ENCODE data around the gene TGM1.
"Not testable (repeated sequence)": the region's sequence is repeated elsewhere in the genome, so short reads cannot be mapped to it uniquely, and the experiment has no call there.

Gene TGM1

GRCh38 chr14:24232121-24232644 lies 30.8 kb downstream of the TGM1 start, which contains the start of gene NEDD8:
NEDD8 (minus strand) TSS chr14:24232367; CDS start chr14:24232267, 100 bp downstream.
- DNase-seq, result peak; percentile 88

DNA sequence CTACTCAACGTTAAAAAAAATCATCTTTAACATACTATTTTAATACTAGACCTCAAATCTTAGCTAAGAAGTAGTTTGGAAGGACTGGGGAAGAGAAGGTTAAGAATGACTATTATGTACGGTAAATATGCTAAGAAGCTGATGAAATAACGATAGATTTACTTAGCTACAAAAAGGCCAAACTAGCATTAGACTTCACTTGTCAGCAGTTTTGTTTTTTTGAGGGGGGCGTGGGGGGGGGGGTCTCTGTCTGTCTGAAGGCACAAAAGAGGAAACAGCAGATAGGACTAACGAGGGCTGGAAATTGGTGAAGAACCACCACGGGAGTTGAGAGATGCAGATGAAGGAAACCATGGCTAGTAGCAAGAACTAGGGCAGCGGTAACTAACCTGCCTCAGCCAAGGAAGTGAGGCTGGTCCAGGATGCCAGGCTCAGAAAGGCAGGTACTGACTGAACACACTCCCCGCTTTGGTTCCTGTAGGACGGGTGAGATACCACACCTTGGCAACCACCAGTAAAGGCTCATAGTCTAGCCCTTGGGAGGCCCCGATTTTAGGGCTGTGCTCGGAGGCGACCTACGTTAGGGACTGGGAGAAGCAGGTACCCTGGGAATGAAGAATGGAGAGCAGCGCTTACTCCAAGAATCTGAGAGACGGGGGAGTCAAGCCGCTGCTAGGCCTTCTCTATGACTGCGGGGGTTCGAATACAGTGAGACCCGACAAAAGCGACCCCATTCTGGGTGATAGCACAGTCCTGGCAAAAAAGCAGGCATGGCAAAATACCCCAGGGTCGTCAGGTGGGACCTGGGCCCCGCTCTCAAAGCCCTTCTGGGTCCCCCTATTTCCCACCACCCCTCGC lies 31.5 kb downstream of the TGM1 start:
- DNase-seq, result no peak

DNA sequence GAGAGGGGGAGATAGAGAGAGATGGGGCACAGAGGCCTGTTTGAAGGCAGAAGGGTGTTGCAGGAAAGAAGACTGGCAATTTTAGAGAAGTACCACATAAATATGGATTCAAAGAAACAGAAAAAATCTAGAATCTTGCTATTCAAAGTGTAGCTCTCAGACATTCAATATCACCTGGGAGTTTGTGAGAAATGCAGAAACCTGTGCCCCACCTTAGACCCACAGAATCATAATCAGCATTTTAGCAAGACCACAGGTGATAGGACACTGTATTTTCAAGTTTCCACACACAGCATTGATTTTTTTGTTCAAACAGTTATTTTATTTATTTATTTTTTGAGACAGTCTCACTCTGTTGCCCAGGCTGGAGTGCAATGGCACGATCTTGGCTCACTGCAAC lies 34.1 kb downstream of the TGM1 start:
- DNase-seq, result no peak

DNA sequence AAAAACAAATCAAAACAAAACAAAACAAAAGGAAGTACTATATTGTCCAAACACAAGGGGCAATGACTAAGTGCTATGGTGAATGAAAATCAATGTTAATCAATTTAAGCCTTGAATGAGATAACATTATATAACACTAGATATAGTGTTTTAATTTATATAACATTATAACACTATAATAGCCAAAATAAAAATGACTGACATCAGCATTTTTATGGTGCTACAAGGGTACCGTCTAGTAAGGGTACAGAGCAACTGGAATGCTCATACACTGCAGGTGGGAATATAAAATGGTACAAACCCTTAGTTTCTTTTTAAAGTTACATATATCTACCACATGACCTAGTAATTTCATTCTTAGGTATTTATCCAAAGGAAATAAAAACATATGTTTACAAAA lies 36.5 kb downstream of the TGM1 start:
- DNase-seq, result no peak

GRCh38 chr14:24224618-24225071 lies 38.3 kb downstream of the TGM1 start:
- DNase-seq, result no peak

DNA sequence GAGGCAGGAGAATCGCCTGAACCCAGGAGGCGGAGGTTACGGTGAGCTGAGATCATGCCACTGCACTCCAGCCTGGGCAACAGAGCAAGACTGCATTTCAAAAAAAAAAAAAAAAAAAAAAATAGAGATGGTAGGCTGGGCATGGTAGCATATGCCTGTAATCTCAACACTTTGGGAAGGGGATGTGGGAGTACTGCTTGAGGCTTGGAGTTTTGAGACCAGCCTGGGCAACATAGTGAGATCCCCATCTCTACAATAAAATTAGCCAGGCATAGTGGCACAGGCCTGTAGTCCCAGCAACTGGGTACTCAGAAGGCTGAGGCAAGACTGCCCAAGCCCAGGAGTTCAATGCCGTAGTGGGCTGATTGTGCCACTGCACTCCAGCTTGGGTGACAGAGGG lies 40.0 kb downstream of the TGM1 start:
- not testable (repeated sequence) for DNase-seq

GRCh38 chr14:24219521-24219920 lies 43.5 kb downstream of the TGM1 start:
- no peak for DNase-seq

GRCh38 chr14:24219080-24219479 lies 43.9 kb downstream of the TGM1 start:
- no peak for DNase-seq

DNA sequence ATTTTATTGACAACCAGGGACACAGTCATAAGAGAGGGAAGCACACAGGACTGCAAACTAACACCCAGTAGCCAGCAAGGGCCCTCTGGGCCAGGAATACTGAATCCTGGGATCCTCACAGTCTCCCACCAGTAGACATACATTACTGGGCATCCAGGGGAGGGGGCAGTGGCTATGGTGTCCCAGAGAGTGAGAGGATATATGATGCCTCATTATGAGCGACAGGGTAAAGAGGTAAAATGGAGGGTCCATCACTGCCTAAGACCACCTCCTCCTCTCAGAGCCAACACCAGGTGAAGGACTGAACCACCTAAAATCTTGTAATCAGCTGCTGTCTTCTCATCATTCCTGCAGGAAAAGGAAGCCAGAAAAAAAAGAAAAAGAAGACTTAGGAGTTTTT lies 46.1 kb downstream of the TGM1 start:
- DNase-seq, result not testable (repeated sequence)

- DNase-seq, result no peak
Measured at GRCh38 chr14:24216345-24216699, 46.7 kb downstream of the TGM1 start.

DNA sequence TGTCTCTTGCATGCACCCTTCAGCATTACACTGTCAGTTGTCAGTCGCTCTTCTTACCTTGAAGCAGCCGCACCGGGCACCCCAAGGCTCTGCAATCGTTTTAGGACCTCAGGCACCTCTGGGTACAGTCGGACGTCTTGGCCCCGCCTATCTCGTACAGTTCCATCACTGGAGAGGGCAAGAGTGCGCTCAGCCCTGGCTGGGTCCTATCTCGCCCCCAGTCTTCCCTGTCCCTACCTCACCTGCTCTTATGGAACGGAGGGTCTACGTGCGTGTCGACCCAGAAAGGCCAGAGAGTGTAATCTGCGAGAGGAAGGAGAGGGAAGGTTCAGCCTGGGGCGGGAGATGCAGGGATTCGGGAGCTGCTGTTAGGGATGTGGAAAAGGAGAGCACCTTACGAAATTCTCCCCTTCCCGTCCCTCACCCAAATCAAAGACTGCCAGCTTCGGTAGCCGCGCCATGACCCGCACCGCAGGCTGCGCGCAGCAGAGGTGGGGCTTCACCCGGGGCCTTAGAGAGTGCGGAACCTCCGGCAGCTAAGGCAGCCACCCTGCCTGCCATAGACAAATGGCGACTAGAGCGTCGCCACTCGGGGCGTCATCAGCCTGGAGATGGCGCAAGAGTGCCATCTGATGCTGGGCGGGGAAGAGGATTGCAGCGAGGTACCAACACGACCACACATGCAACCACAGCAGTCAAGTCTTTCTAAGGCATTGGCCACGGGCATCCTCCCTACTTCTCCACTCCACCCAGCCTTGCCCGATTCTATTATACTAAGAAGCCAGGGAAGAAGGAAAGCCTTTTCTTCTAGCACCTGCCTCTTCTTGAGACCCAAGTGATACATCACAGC lies 47.3 kb downstream of the TGM1 start, which contains the start of gene MDP1:
MDP1 (minus strand) TSS at position 572 of the 850 bp plus-strand sequence; CDS start at position 461, 111 bp downstream.
- DNase-seq, result peak; percentile 90

DNA sequence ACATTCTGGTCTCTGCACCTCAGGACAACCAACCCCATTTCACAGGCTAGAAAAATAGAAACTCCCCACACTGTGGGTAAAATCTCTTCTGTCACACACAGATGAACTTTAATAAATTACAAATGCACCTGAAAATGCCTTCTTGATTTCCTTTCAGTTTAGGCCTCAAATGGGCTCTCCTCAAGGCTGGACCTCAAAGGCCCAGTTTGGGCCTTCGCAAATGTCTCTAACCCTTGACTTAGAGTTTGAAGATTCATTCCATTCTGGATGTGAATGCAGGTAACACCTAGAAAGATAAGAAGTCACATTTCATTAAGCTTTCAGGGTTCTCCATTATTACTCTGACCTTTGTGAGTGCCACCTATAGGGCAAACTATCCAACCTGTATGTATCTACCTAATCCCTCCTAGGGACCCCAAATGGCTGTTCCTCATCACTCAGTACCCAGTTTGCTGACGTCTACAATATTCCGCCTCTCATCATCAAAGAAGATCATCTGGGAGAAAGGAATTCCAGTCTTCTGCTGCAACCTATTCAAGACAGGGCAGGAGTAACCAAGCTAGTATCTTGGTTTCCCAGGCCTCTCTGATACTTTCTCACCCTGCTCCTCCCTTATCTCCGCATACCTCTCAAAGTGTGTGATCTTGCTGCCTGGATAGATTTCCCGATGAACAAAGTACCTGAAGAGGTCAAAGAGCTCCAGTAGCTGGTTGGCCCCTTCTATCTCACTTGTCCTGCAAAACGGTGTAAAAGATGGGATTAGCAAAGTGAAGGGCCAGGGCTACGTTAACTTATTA lies 48.9 kb downstream of the TGM1 start:
- DNase-seq, result no peak

DNA sequence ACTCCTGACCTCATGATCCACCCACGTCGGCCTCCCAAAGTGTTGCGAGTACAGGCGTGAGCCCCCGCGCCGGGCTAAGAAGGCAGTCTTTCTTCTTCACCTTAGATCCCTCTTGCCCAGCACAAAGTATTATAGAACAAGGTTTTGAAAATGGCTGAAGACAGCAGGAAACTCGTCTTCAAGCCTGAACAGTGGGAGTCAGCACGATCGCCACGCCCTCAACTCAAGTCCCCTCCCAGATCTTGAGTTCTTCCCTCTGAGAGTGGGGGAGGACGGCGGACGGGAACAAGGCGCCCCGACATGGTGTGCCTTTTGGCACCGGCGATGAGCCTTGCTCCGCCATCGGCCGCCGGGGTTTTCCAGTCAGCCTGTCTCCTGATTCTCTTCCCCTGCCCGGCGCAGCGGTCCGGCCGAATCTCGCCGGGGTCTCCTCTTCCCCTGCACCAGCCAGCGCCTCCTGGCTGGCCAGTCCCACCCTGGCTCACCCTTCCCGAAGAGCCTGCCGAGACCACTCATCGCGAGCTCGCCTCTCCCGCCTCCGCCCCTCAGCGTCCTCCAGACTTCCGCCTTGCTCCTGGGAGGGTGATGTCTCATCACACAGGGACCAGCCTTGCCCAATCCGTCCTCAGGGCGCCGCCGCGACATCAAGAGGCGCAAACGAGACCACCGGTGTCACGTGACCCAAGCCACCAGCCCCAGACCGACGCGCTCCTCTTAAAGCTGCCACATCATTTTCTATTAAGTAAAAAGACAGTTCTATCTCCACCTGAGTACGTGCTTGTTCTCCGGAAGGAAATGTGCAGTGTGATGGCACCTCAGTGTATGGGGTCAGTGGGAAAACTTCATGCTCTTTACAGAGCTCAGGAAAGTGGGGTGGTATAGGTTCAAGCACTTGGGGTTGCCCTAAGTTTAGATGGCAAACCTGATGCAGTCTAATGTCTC lies 49.8 kb downstream of the TGM1 start, which contains the start of gene CHMP4A:
CHMP4A (minus strand) TSS at position 565 of the 942 bp plus-strand sequence; CDS start at position 516, 49 bp downstream.
- DNase-seq, result peak; percentile 98

GRCh38 chr14:24211311-24211710 lies 51.7 kb downstream of the TGM1 start:
- no peak for DNase-seq

DNA sequence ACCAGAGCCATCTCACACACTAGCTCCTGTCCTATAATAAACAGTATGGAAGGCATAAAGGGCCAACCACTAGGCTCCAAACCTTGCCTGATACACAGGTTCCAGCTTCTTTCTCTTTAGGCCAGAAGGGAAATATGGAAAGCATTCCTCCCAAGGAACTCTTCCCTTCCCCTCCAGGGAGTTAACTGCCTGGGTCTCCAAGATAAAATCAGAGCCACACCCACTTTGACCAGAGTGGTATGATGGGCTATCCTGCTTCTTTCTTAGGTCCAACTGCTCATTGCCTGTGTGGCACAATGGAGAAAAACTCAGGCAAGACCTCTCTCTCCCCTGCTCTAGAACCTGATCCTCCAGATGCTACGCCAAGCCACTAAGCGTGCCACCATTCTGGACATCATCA lies 55.4 kb downstream of the TGM1 start:
- no peak for DNase-seq

- DNase-seq, result no peak
Measured at GRCh38 chr14:24207104-24207551, 55.8 kb downstream of the TGM1 start.

GRCh38 chr14:24206260-24207103 lies 56.5 kb downstream of the TGM1 start:
- no peak for DNase-seq

DNA sequence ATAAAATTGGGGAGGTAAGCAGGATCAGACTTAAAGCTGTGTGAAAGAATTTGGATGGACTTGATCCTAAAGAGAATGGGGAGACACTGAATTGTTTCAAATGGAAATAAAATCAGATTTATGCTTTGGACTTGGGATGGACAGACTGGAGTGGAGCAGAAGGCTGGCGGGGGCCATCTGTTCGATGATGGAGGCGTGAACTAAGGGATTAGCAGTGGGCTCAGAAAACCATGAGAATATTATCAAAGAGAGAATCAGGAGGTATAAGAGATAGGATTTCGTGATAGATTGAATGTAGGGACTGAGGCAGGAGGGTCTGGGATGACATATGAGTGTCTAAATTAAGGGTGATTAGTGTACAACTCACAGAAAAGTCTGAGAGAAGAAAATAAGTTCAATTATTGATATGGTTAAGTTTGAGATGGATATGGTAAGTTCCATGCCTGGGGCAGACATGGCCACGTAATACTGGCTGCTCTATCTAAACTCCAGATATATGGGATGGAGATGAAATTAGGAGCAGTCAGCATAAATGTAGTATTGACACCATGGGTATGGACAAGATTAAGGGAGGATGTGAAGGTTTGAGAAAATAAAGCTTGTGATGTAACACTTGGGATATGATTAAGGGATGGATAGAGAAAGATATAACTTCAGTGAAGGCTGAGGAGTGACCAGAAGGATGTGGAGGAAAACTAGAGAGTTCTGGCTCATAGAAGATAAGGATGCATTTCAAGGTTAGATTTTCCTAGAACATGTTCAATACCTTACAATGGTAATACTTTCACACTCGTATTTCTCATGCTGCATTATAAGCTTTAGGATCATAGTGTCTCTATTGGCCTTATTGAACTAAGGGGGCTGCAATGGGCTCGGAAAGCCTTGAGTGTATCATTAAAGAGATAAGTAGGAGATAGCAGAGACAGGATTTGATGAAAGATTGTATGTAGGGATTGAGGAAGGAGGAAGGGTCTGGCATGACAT lies 58.5 kb downstream of the TGM1 start:
- DNase-seq, result no peak
